Hepatocyte (in vitro differentiated cells): ENCODE data around the gene GARIN5B.

Experiments used
- EZH2 ChIP-seq: fragments of 200-600 bp; sonication (generic); IDR thresholded peaks from 2 replicates; pipeline ENCODE4 v1.6.1; 2016; ENCODE audit warnings: antibody characterized with exemption, mild to moderate bottlenecking, borderline replicate concordance
- EZH2phosphoT487 ChIP-seq: fragments of 200-600 bp; sonication (generic); IDR thresholded peaks from one replicate; pipeline ENCODE4 v1.6.1; 2018; ENCODE audit warnings: antibody characterized with exemption, mild to moderate bottlenecking, low read depth, moderate library complexity; ENCODE audit not compliant: unreplicated experiment, severe bottlenecking
- TF ChIP-seq, protein P1 (sequence below): fragments of 200-600 bp; sonication (generic); IDR thresholded peaks from 2 replicates; pipeline ENCODE4 v1.5.1; 2016; ENCODE audit warnings: antibody characterized with exemption, mild to moderate bottlenecking; ENCODE audit not compliant: poor library complexity

DNA sequence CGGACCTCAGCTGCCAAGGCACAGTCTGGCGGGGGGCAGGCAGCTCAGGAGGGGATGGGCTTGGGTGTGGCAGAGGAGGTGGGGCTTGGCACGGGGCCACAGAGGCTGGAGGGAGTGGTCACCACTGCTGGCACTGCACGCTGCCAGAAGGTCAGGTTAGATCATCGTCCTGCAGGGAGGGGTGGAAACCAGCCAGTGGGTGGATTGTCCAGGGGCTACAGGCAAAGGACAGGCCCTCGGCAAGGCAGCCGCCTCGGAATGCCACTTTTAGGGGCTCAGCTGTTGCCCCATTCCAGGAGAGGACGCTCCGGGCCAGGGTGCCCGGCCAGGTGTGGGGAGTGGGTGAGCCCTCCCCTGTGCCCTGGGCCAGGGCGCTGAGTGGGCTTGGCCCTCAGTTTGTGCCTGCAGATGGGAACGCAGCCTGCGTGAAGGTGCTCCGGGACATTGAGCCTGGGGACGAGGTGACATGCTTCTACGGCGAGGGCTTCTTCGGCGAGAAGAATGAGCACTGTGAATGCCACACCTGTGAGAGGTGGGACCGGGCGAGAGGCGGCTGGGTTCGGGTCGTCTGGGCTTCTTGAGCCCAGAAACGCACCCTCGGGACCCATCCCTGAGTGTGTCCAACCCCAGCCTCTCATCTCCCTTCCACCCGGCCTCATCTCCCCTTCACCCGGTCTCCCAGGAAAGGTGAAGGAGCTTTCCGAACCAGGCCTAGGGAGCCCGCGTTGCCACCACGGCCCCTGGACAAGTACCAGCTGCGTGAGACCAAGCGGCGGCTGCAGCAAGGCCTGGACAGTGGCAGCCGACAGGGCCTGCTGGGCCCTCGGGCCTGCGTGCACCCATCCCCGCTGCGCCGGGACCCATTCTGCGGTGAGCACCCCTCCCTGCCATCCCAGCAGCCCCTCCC, 17.0 kb downstream of the GARIN5B start:
- TF ChIP-seq, protein P1, sequence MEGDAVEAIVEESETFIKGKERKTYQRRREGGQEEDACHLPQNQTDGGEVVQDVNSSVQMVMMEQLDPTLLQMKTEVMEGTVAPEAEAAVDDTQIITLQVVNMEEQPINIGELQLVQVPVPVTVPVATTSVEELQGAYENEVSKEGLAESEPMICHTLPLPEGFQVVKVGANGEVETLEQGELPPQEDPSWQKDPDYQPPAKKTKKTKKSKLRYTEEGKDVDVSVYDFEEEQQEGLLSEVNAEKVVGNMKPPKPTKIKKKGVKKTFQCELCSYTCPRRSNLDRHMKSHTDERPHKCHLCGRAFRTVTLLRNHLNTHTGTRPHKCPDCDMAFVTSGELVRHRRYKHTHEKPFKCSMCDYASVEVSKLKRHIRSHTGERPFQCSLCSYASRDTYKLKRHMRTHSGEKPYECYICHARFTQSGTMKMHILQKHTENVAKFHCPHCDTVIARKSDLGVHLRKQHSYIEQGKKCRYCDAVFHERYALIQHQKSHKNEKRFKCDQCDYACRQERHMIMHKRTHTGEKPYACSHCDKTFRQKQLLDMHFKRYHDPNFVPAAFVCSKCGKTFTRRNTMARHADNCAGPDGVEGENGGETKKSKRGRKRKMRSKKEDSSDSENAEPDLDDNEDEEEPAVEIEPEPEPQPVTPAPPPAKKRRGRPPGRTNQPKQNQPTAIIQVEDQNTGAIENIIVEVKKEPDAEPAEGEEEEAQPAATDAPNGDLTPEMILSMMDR = no peak
- TF ChIP-seq EZH2 (no peak), EZH2phosphoT487 (no peak)
